Activated naive CD4-positive, alpha-beta T cell treated with anti-CD3 and anti-CD28 coated beads, Interleukin-2, amount 50 U/mL, for 24 hours (primary cell): ENCODE measurements around the gene DNAJC17.

Experiments
- H3K27ac Mint-ChIP-seq: one replicate; pipeline ENCODE4 v1.8.0; 2021; ENCODE audit warnings: mild to moderate bottlenecking, mixed read lengths
- H3K27me3 Mint-ChIP-seq: one replicate; pipeline ENCODE4 v1.8.0; 2021; ENCODE audit warnings: mixed read lengths
- H3K36me3 Mint-ChIP-seq: one replicate; pipeline ENCODE4 v1.8.0; 2021; ENCODE audit warnings: mixed read lengths
- H3K4me1 Mint-ChIP-seq: one replicate; pipeline ENCODE4 v1.8.0; 2021; ENCODE audit warnings: mixed read lengths
- H3K4me3 Mint-ChIP-seq: one replicate; pipeline ENCODE4 v1.8.0; 2021; ENCODE audit warnings: mild to moderate bottlenecking, mixed read lengths
- H3K9me3 Mint-ChIP-seq: one replicate; pipeline ENCODE4 v1.8.0; 2021; ENCODE audit warnings: mixed read lengths

Gene DNAJC17

DNA sequence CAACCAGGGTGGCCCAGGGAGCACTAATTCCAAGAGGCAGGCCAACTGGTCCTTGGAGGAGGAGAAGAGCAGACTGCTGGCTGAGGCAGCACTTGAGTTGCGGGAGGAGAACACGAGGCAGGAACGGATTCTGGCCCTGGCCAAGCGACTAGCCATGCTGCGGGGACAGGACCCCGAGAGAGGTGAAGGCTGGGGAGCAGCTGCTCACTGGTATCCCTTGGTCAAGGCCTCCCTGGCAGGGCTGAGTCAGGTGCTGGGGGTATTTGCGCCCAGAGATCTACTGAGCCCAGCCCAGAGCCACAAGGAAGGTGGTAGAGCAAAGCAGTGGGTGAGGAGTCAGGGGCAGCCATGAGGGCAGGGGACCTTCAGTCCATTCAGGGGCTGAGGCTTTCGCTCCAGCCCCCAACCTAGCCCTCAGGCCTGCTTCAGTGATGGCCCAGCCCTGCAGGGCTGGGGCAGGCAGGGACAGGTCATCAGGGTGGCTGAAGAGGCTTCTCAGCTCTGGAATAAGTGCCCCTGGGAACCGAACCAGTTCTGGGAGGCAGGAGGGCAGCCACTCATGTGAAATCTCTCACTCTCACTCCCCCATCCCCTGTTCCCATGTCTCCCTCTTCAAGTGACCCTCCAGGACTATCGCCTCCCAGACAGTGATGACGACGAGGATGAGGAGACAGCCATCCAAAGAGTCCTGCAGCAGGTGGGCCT is 5.6 kb upstream of the DNAJC17 start:
- Mint-ChIP-seq H3K4me3 (no peak overlapping the region), H3K9me3 (no peaks in the 10 kb centered on the region), H3K4me1 (peaks cover 8% of the 10 kb centered on the region), H3K36me3 (peaks cover 7% of the 10 kb centered on the region), H3K27me3 (no peaks in the 10 kb centered on the region), H3K27ac (no peak overlapping the region)

DNA sequence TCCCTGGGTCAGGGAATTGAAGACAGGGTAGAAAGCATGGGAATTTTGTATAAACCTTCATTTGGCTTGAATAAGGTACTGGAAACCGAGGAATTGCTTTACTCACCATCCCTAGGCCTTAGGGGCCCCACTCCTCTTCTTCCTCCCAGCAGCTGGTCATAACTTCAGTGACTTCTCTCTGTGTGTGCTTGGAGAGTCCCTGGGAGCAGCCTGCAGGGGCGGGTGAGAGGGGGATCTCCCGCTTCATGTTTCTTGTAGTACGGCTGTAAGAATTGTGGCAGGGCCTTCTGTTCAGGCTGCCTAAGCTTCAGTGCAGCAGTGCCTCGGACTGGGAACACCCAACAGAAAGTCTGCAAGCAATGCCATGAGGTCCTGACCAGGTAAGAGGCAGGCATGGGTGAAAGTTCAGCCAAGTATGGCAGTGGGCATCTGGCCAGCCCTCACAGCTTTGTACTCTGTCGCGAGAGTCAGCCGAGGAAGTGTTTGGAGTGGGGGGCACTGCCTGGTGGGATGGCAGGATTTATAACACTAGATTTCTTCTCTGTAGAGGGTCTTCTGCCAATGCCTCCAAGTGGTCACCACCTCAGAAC is 1.7 kb upstream of the DNAJC17 start:
- Mint-ChIP-seq H3K27me3 (no peaks in the 10 kb centered on the region), H3K4me3 (peak overlapping the region; percentile 93), H3K36me3 (peaks cover 4% of the 10 kb centered on the region), H3K27ac (no peak overlapping the region), H3K9me3 (no peaks in the 10 kb centered on the region), H3K4me1 (peaks cover 14% of the 10 kb centered on the region)

DNA sequence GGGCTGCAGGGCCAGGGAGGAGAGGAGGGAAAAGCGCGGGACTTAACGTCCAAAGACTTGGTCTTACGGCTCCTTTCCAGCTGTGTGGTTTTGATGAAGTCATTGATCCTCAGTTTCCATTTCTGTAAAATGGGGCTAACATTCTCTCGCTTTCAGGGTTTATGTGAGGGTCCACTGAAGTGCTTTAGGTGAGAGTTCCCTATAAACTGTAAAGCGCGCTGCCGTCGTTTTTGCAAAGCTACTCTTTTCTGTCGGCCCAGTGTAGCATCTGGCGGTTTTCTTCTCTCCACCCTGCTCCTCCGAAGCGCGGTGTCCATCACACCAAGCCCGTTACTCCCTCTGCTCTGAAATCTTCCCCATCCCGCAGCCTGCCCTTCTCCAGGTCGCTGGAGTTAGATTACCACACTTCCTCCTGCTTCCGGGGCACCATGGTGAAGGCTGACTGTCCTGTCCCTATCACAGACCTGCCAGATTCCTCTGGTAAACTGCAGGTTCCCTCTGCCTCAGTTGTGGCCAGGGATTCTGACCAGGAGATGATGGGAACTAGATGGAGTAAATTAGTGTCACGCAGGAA is 702 bp upstream of the DNAJC17 start:
- Mint-ChIP-seq H3K4me1 (peaks cover 23% of the 10 kb centered on the region), H3K27me3 (no peaks in the 10 kb centered on the region), H3K4me3 (peak overlapping the region; percentile 93), H3K27ac (peak overlapping the region; percentile 79), H3K9me3 (no peaks in the 10 kb centered on the region), H3K36me3 (peaks cover 2% of the 10 kb centered on the region)

DNA sequence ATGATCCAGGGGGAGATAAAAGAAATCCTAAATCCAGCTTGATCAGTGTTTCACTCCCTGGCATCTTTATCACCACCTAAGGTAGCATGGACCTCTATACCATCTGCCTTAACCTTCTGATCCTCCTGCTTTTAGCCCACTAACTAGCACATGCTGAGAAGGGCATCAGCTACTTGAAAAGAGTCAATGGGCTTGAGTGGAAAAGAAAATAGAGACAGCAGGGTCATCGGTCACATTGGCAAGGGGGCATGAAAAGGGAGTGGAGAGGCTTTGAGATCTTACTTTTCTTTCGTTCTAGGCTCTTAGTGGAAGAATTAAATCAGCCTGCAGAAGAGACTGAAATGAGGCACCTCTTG is 623 bp downstream of the DNAJC17 start:
- Mint-ChIP-seq H3K27ac (peak overlapping the region; percentile 97), H3K9me3 (no peaks in the 10 kb centered on the region), H3K4me1 (peaks cover 27% of the 10 kb centered on the region), H3K36me3 (peaks cover 5% of the 10 kb centered on the region), H3K27me3 (no peaks in the 10 kb centered on the region), H3K4me3 (peak overlapping the region; percentile 93)

DNA sequence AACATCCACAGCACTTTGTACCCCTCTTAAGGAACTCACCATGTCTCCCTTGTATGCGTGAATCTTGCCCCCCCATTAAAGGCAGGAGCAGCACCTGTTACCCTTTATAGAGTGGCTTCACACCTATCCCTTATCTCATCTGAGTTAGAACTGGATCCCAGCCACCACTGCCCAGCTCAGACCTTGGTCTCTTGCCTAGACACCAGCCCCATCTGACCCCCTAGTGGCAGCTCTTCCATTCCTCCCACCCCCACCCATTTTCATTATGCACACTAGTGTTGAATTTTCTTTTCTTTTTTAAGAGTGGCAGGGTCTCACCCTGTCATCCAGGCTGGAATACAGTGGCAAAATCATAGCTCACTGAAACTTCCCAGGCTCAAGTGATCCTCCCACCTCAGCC is 3.6 kb downstream of the DNAJC17 start:
- H3K27ac Mint-ChIP-seq: peak overlapping the region; percentile 31
- H3K27me3 Mint-ChIP-seq: no peaks in the 10 kb centered on the region
- H3K4me1 Mint-ChIP-seq: peaks cover 38% of the 10 kb centered on the region
- H3K4me3 Mint-ChIP-seq: no peak overlapping the region
- no peaks in the 10 kb centered on the region for H3K9me3 Mint-ChIP-seq
- H3K36me3 Mint-ChIP-seq: peaks cover 13% of the 10 kb centered on the region

DNA sequence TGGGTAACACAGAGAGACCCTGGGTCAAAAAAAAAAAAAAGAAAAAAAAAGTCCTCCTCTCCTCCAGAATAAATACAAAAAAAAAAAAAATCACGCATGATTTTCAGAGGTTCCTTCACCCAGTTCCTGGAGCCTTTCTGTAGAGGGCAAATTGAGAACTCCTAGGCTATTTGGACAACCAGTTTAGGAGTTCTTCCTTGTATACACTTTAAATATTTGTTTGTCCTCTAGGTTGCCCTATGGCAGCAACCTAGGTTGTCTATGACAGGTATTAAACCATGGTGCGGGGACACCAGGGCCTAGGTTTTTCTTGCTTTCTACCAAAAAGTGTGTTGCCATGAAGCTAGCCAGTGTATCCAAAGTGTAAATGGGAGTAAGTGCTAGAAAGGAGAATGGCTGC is 4.2 kb downstream of the DNAJC17 start:
- Mint-ChIP-seq H3K27me3 (no peaks in the 10 kb centered on the region), H3K4me1 (peaks cover 37% of the 10 kb centered on the region), H3K9me3 (no peaks in the 10 kb centered on the region), H3K36me3 (peaks cover 16% of the 10 kb centered on the region), H3K4me3 (no peak overlapping the region), H3K27ac (no peak overlapping the region)

DNA sequence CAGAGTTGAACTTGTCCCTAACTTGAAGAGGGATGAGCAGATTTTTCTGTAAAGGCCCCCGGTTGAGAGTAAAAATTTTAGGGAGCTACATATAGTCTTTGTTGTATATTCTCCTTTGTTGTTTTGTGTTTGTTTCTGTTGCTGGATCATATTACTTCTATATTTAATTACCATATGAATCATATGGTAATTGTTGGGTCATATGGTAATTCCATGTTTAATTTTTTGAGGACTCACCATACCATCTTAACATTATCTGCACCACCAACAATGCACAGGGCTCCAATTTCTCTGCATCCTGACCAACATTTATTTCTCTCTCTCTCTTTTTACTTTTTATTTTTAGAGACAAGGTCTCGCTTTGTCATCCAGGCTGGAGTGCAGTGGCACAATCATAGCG is 7.8 kb downstream of the DNAJC17 start:
- H3K9me3 Mint-ChIP-seq: no peaks in the 10 kb centered on the region
- H3K4me1 Mint-ChIP-seq: peaks cover 44% of the 10 kb centered on the region
- H3K27ac Mint-ChIP-seq: no peak overlapping the region
- peaks cover 20% of the 10 kb centered on the region for H3K36me3 Mint-ChIP-seq
- no peak overlapping the region for H3K4me3 Mint-ChIP-seq
- no peaks in the 10 kb centered on the region for H3K27me3 Mint-ChIP-seq

DNA sequence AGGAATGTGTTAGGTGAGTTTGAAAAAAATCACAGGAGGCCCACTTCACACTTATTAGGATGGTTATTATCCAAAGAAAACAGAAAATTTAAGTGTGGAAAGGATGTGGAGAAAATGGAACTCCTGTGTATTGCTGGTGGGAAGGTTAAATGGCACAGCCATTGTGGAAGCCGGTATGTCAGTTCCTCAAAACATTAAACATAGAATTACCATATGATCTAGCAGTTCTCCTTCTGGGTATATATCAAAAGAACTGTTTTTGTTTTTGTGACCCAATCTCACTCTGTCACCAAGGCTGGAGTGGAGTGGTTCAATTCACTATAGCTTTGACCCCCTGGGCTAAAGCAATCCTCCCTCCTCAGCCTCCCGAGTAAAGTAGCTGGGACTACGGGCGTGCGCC is 10.8 kb downstream of the DNAJC17 start:
- Mint-ChIP-seq H3K4me1 (peaks cover 42% of the 10 kb centered on the region), H3K36me3 (peaks cover 19% of the 10 kb centered on the region), H3K27me3 (no peaks in the 10 kb centered on the region), H3K9me3 (no peaks in the 10 kb centered on the region), H3K27ac (no peak overlapping the region), H3K4me3 (no peak overlapping the region)

DNA sequence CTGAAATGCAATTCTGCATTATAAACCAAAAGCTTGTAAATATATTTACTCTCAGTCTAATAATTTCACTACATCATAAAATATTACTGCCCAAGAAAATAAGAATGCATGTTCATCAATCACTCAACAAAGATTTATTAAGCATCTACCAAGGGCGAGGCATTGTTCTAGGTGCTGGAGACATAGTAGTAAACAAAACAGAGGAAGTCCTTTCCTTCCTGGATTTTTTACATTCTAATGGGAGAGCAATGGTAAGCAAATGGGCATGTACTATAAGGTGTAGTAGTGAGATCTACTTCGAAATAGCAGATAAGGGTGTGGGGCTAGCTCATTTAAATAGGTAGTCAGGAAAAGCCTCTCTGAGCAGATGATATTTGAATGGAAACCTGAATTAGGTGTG is 11.2 kb downstream of the DNAJC17 start:
- H3K27me3 Mint-ChIP-seq: no peaks in the 10 kb centered on the region

DNA sequence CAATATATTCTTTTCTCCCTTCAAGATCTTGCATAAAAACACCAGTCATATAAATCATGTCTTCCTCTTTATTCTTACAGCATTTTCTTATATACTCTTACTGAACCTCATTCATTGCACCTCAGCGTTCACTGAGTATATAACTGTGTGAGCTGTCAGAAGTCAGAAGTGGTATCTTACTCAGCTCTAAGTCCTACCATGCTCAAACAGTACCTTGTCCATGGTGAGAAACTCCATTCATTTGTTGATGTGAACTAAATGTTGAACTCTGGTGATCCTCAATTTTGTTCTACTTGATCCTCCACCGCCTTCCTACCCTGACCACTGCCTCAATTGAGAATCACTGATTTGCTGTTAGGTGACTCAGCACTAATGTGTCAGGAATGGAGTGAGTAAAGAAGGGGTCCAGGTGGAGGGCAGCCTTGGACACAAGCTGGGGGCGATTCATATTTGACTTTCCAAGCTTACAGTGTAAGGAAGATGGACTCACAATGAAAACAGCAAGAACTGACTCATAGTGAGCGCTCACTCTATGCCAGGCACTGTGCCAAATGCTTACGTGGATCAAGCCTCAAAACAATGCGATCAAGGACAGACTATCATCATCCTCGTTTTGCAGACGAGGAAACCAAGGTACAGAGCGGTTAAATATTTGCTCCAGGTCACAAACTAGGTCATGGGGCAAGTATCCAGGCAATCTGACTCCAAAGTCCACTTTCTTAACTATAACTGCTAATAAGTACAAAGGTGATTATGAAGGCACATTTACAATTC is 13.9 kb downstream of the DNAJC17 start:
- Mint-ChIP-seq H3K27ac (peak overlapping the region; percentile 23), H3K9me3 (no peaks in the 10 kb centered on the region), H3K27me3 (no peaks in the 10 kb centered on the region), H3K4me3 (no peak overlapping the region), H3K36me3 (peaks cover 12% of the 10 kb centered on the region), H3K4me1 (peaks cover 37% of the 10 kb centered on the region)

More for the DNA sequence above, 11.2 kb downstream of the DNAJC17 start:
- Mint-ChIP-seq H3K27ac (no peak overlapping the region), H3K4me1 (peaks cover 39% of the 10 kb centered on the region), H3K4me3 (no peak overlapping the region), H3K9me3 (no peaks in the 10 kb centered on the region), H3K36me3 (peaks cover 17% of the 10 kb centered on the region)

DNA sequence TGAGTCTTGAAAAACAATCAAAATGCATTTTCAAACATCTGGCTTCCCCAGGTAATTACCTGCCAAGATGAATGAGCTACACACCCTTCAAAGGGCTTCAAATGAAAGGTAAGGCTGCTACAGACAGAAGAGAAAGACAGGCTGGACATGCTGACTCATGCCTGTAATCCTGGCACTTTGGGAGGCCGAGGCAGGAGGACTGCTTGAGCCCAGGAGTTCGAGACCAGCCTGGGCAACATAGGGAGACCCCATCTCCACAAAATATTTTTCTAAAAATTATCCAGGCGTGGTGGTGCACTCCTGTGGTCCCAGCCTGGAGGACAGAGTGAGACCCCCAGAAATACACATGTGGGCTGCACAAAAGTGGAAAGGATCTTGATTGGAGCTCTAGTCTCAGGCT is 14.9 kb downstream of the DNAJC17 start:
- Mint-ChIP-seq H3K36me3 (peaks cover 6% of the 10 kb centered on the region), H3K4me3 (no peak overlapping the region), H3K27me3 (no peaks in the 10 kb centered on the region), H3K9me3 (no peaks in the 10 kb centered on the region), H3K27ac (no peak overlapping the region), H3K4me1 (peaks cover 37% of the 10 kb centered on the region)

DNA sequence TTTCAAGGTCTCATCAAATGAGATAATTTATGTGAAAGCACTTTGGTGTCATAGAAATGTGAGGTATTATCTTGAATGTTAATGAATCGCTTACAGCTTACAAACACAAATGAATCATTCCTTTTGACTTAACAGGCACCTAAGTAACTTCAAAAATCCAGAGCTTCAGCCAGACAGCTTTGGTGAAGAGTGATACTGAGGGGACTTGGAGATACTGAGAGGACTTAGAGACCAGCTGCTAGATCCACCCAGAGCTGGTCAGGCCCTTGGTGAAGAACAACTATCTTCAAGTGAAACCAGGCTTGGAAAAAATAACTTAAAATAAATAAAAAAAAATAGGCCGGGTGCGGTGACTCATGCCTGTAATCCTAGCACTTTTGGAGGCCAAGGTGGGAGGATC is 16.6 kb downstream of the DNAJC17 start:
- Mint-ChIP-seq H3K27me3 (no peaks in the 10 kb centered on the region), H3K9me3 (no peaks in the 10 kb centered on the region), H3K4me1 (peaks cover 41% of the 10 kb centered on the region), H3K4me3 (no peak overlapping the region), H3K27ac (no peak overlapping the region), H3K36me3 (peaks cover 6% of the 10 kb centered on the region)

DNA sequence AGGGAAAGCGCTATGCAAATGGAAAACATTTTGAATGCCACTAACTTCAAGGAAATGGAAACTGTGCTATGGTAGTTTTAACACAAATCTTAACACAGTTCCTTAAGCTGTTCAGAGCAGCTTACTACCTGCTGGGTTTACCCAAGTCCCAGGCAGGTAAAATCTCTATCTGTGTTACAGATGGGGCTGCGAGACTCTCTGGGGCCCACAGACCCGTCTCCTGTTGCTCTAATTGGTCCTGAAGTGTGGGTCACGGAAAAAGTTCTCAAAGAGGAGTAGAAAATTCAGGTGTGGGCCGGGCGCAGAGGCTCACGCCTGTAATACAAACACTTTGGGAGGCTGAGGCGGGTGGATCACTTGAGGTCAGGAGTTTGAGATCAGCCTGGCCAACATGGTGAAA is 17.3 kb downstream of the DNAJC17 start:
- H3K27me3 Mint-ChIP-seq: no peaks in the 10 kb centered on the region
- no peak overlapping the region for H3K4me3 Mint-ChIP-seq
- peaks cover 41% of the 10 kb centered on the region for H3K4me1 Mint-ChIP-seq
- no peak overlapping the region for H3K27ac Mint-ChIP-seq
- peaks cover 3% of the 10 kb centered on the region for H3K36me3 Mint-ChIP-seq
- H3K9me3 Mint-ChIP-seq: no peaks in the 10 kb centered on the region

DNA sequence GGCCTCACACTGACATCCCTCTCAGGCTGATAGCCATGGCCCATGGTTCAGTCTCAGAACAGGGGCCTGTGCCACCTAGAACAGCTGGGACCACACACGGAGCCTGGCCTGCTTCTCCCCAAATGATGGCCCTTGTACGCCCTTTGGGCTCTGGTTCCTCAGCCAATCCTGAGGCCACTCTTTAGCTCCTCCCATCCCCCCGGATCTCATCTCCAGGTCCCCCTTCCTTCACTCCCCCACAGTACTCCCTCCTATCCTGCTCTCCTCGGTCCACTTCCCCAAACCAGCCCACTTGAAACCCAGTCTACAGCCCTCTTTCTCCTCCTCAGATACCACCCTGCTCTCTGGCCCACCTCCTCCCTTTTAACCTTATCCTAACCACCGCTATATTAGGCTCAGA is 18.2 kb downstream of the DNAJC17 start:
- Mint-ChIP-seq H3K4me3 (no peak overlapping the region), H3K36me3 (peaks cover 3% of the 10 kb centered on the region), H3K9me3 (no peaks in the 10 kb centered on the region), H3K27me3 (no peaks in the 10 kb centered on the region), H3K27ac (no peak overlapping the region), H3K4me1 (peaks cover 41% of the 10 kb centered on the region)

DNA sequence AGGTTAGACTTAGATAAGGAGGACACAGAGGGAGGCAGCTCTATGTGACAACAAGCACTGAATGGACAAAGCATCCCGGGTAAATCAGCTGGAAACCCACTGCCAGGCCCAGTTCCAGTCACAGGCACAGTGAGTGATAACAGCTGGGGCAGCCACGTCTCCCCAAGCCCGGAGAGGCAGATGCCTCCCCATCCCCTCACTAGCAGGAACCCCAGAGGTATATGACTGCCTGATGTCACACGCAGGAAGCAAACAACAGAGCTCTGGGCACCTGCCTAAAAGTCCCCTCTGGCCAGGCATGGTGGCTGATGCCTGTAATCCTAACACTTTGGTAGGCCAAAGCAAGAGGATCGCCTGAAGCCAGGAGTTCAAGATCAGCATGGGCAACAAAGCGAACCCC is 19.3 kb downstream of the DNAJC17 start:
- no peaks in the 10 kb centered on the region for H3K9me3 Mint-ChIP-seq
- no peaks in the 10 kb centered on the region for H3K36me3 Mint-ChIP-seq
- peaks cover 32% of the 10 kb centered on the region for H3K4me1 Mint-ChIP-seq
- no peak overlapping the region for H3K27ac Mint-ChIP-seq
- H3K4me3 Mint-ChIP-seq: peak overlapping the region; percentile 19
- no peaks in the 10 kb centered on the region for H3K27me3 Mint-ChIP-seq

DNA sequence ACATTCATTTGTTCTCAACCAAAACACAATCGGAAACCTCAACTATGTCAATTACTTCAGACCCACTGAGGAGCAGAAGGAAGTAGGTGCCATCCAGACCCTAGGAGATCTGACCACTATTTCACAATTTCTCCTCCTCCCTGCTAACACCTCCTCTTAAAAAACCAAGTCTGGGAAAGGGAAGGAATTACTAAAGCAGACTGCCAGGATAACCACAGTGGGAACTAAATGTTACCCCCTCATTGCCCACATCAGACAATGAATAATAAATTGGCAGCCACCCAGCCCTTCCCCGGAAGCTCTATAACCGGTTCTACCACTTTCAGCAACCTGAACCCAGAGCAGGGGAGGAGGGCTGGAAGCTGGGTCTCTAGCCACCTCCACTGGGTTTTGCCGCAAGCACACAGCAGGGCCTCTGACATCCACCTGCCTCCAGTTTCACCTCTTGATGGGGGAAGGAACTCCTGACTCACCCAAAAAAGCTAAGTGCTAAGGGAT is 19.9 kb downstream of the DNAJC17 start:
- Mint-ChIP-seq H3K4me1 (peaks cover 32% of the 10 kb centered on the region), H3K27ac (peak overlapping the region; percentile 41), H3K36me3 (peaks cover 2% of the 10 kb centered on the region), H3K4me3 (peak overlapping the region; percentile 44), H3K9me3 (no peaks in the 10 kb centered on the region), H3K27me3 (no peaks in the 10 kb centered on the region)
